Right lobe of liver (tissue), 4 donors: Measurements from ENCODE around the gene TRANK1.

Experiments used
- POLR2A ChIP-seq: fragments of 450-650 bp; IDR thresholded peaks from one replicate; pipeline ENCODE4 v1.6.1; 2017; ENCODE audit warnings: antibody characterized with exemption, mild to moderate bottlenecking
- TF ChIP-seq, protein P1 (sequence below), 4 donors: fragments of 200-600 bp in 3 of 4; fragments of 450-650 bp in 1 of 4; IDR thresholded peaks; one replicate each; pipeline versions ENCODE4 v1.5.1 to v1.8.0; 2016 to 2022; ENCODE audit warnings: antibody characterized with exemption in 4 of 4, mild to moderate bottlenecking in 2 of 4
- donor health status: DM: no; HTN: no; CAD: no.
- donor health status: DM: no; HTN: no; CAD: no.
- donor health status: DM: no; HTN: yes; CAD: no.

DNA sequence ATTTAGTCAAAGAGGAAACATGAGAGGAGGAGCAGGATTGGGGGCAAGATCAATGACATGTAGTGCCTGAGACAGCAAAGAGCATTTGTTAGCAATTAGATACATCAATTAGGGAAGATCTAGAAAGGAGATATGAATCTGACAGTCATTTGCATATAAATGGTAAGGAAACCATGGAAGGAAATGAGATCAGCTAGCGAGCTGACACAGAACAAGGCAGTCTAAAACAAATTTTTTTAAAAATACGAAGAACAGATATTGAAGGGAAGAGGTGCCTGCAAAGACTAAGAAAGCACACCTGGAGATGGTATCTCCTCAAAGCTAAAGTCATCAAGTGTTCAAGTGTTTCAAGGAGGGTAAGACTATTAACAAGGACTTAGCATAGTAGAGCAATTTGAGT is 43.5 kb upstream of the TRANK1 start:
- TF ChIP-seq POLR2A, result no peak
- TF ChIP-seq, protein P1, sequence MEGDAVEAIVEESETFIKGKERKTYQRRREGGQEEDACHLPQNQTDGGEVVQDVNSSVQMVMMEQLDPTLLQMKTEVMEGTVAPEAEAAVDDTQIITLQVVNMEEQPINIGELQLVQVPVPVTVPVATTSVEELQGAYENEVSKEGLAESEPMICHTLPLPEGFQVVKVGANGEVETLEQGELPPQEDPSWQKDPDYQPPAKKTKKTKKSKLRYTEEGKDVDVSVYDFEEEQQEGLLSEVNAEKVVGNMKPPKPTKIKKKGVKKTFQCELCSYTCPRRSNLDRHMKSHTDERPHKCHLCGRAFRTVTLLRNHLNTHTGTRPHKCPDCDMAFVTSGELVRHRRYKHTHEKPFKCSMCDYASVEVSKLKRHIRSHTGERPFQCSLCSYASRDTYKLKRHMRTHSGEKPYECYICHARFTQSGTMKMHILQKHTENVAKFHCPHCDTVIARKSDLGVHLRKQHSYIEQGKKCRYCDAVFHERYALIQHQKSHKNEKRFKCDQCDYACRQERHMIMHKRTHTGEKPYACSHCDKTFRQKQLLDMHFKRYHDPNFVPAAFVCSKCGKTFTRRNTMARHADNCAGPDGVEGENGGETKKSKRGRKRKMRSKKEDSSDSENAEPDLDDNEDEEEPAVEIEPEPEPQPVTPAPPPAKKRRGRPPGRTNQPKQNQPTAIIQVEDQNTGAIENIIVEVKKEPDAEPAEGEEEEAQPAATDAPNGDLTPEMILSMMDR (IDR thresholded peaks at IDR 0.05), result no peak
